Stimulated activated CD8-positive, alpha-beta memory T cell treated with anti-CD3 and anti-CD28 coated beads, Interleukin-12 subunit alpha, Interleukin-12 subunit beta, amount 100 ng/mL, for 1 hour (primary cell): ENCODE results near the gene TENM4.

Experiments
- DNase-seq: peaks from one replicate; pipeline ENCODE4 v3.0.0-alpha.2; 2020; ENCODE audit warnings: low read depth

The TENM4 gene

DNA sequence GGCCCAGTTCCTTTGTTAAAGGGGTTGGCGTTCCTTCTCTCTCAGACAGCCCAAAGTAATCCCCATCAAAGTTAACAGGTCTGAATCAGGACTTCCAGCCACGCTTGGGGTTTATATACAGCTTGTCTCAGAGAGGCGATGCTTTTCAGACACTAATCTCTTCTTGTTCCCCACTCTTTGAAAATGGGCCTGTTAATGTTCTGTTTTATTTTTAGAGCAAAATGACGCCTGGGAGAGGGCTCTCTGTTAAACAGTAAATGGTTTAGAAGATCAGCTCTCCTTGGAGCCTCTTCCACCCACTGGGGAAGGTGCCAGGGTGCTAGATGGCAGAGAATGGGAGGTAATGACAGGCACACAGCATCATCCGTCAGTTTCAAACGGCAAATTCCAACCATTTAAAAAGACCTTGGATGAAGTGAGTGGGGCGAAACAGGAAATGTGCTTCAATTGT lies 630.2 kb downstream of the TENM4 start:
- DNase-seq, result no peak

DNA sequence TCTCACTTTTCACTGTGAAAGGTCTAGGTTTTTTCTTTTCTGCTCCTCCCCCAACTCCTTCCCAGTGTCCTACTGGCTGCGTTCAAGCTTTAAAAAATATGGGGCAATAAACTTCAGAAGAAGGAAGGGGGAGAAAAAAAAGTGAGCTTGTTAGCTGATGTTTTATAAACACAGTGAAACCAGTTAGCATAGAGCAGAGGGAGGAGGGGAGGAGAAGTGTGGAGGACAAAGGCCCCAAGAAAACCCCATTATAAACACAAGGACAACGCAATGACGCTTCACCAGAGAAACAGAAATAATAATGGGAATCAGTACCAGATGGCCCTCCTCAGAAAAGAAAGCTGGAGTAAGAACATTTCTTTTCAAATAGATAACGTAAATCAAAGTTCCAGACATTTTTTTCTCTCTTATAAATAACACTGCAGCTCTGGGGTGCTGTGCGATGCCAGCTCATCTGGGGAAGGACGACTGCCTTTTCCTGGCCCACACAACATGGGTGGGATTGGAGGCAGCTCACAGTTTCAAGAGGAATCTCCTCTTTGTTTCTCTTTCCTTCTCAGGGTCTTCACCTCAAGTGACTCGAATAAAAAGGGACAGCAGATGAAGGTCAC lies 630.8 kb downstream of the TENM4 start:
- no peak for DNase-seq

DNA sequence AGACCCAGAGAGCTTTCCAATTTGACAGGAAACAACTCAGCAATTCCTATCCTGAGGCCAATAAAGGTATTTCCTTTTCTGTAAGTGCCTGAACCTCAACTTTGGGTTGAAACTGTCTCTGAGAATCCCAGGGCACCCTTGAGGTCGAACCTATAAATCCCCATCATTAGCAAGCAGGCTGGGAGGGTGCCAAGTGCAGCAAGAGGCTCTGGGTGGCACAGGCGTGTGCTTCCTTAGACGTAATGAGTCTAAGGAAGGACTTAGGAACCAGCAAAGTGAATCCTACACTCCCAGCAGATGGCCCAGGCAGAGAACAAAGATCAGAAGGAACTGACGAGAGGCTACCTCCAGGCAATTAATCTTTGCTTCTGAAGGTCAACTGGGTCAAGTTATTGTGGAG lies 631.9 kb downstream of the TENM4 start:
- no peak for DNase-seq

DNA sequence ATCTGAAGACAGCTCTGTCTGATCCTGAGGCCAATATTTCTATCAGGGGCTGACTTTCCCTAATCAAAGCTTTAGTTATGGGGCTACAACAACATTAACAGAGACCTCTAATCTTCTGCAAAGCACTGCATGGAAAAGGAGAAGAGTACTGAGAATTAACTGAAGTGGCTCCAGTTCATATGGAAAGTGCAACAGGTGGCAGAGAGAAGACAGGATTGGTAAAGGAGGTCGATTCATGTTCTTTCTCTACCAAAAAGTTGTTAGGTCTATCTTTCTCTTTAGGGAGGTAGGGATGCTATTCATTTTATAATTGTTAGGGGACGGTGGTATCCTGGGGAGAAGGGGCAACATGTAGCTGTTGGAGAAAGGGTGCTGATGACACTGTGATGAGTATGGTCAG lies 633.5 kb downstream of the TENM4 start:
- no peak for DNase-seq

DNA sequence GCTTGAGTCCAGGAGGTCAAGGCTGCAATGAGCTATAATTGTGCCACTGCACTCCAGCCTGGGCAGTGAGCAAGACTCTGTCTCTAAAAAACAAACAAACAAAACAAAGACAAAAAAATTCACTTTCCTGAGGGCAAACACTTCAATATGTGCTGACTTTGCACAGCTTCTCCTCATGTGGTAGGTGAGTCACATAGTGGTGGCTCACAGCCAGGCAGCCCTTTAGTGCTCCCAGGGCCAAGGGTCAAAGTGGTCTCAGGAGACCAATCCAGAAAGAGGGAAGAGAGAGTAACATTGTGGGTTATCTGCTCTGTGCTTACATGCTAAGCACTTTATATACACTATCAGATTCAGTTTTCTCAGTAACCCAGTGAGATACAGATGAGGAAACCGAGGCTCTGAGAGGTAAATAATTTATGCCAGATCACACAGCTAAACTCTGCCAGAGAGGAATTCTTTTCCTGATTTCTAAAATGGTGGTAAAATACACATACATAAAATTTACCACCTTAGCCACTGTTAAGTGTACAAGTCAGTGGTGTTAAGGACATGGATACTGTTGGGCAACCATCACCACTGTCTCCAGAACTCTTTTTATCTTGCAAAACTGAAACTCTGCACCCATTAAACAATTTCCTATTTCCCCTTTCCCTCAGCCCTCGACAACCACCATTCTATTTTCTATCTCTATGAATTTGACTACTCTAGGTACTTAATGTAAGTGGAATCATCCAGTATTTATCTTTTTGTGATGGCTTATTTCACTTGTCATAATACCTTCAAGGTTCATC lies 634.4 kb downstream of the TENM4 start:
- no peak for DNase-seq

DNA sequence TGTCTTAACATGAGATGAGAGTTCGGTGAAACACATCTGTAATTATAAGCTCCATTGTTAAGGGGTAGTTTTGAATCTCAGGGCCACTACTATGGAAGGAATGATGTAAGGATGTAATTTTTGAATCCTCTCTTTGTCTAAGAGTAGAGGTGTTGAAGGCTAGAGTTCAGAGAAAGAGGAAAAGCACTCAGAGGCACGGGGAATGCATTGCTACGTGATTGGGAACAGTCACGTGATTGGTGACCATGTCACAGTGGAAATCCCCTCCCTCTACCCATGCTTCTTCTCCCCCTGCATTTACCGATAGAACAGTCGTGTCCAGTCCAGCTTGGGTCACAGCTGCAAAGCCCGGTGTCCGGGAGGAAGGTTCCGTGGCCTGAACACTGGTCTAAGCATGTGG lies 635.8 kb downstream of the TENM4 start:
- DNase-seq, result no peak

DNA sequence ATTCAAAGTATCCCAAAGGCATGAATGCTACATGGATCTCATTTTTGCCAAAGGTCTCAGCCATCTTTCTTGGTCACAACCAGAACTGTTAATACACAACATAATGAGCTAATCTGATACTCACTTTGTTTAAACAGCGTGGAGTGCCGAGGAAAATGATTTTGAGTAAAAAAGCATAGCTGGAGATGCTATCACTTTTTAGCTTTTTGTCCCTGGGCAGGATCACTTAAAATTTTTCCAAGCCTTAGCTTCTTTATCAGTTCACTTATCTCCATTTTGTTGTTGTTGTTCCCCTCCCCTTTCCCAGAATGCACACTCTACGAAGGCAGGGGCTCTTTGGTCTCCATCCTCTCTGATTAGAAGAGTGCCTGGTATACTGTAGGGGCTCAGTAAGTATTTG lies 636.8 kb downstream of the TENM4 start:
- no peak for DNase-seq

DNA sequence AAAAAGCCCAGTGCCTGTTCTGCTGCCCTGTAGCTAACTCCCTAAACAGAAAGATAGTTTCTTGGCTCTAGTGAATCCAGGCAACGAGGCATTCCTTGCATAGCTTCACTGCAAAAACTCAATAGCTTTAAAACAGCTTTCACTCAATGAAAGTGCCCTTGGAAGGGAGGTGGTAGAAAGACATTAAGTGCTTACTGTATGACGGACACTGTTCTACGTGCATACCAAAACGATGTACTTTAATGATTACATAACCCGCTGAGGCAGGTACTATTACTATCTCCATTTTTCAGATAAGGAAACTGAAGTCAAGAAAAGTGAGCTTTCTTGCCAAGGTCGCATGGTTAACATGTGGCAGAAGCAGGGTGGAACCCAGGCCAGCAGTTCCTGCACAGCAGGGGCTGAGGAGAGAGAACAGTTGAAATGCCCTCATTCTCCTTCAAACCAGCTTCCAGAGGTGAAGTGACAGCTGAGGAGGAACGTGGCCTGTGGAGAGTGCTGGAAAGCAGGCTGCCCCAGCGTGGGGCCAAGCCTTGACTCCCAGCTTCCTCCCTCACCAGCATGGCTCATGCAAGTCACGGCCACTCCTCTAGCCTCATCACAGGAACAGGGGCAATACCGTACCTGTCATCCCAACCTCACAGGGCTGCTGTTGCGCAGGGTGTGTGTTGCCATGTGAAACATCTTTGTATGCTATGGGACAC lies 638.6 kb downstream of the TENM4 start:
- DNase-seq, result no peak

DNA sequence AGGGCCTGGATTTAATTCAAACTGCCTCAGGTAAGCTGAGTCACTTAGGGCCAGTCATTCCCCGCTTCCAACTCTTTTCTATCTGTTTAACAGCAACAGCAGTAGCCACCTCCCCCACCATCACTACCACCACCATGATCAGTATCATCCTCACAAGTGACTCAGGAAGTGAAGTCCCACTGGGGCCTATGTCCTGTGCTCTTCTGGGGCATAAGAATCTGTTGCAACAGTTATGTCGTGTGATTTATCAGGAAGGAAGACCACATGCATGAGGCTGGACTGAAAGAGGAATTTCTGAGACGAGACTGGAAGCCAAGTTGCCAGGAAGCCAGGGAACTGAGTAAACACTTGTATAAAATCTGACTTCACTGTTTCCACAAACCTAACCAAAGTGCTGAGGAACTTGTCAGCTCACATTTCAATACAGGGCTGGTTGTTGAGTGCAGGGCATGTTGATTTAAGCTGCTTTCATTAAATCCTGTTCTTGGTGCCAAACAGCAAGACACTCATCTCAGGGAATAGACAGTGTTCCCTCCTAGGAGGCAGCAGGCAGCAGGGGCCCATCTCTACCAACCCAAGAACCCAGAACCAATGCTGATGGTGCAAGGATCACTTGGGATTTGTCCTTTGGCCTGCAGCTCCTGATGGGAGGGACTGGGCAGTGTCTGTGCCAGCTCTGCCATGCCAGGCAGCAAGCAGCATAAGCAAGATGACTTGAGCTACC lies 639.5 kb downstream of the TENM4 start:
- no peak for DNase-seq

DNA sequence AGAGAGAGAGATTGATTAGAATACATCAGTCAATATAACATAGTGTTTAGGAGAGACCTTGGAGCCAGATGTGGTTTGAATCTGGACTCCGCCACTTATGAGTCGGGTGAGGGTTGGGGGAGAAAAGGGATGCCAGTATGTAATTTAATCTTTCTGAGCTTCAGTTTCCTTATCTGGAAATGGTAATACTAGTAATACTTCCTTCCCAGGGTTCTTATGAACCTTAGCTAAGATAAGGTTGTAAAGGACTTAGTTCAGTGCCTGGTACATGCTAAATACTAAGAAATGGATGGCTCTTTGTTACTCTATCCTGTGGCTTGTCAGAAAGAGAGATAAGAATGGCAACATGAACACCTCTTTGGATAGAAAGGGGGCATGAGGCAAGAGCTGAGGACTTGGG lies 640.1 kb downstream of the TENM4 start:
- DNase-seq, result no peak

DNA sequence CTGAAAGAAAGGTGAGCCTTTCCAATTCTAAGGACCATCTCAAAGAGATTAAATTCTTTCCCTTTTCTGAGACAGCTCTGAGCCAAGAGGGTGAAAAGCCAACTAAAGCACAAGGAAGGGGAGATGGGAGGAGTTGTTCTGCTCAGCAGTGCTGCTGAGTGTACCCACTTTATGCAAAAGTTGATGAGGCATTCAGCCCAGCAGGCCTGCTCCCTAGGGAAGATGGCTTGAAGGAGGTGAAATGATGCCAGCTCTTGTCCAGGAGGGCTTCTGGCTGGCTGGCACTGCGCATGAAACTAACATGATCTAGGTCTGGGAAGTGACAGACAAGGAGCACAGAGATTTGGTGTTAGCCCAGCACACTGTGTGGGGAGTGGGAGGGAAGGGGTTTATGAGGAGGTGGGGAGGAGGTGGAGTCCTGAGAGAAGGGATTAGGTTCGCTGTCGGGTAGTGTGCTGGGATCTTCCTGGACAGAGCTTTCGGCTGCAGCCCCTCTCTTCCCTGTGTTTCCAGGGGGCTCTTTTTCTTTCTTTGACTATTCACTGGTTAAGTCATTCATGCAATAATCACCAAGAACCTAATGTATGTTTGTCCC lies 640.6 kb downstream of the TENM4 start:
- DNase-seq, result no peak

DNA sequence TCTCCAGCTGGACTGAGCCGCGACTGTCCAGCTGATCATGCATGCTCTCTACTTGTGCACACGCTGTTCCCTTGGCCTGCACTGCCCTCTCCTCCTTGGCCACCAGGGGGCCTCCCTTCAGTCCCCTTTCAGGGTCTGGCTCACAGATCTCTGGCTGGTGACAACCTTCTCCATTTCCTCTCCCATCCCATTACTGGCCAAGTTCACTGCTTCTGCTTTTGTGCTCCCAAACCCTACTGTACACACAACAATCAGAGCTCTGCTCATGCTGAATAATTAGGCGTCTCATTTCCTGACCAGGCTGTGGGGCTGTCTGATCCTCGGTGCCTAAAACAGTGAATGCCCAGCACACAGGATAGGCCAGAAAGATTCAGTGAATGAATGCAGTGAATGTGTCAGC lies 642.2 kb downstream of the TENM4 start:
- DNase-seq, result no peak

DNA sequence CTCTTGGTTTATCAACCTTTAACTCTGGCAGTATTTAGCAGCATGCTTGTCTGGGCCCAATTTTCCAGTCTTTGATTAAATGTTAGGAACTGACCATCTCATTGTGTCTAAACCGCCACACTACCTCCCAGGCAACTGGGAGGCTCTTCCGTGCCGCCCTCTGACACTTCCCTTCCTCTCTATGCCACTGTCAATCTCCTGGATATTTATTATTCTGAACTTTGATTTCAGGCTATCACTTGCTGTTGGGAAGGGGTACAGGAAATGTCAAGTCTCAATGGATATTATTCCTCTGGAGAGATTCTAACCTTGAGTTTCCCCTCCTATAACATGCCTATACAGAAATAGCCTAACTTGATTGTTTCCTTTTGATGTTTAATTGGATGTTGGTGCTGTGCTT lies 643.3 kb downstream of the TENM4 start:
- DNase-seq, result no peak

DNA sequence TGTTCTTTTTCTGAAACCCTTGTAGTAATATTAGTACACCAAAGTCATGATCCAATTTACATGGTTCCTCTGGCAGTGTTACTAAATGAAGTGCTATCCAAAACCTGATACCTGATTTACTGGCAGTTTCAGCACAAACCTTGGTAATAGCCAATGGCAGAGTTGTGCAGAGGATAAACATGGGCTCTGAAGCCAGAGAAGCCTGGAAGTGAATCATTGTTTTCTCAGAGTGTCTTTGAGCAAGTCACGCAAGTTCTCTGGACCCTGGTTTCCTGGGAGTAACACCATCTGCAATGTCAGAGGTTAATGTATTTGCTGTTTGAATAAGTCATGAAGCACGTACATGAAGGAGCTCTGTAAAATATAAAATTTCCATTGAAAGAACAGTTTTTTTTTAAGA lies 643.9 kb downstream of the TENM4 start:
- DNase-seq, result no peak

DNA sequence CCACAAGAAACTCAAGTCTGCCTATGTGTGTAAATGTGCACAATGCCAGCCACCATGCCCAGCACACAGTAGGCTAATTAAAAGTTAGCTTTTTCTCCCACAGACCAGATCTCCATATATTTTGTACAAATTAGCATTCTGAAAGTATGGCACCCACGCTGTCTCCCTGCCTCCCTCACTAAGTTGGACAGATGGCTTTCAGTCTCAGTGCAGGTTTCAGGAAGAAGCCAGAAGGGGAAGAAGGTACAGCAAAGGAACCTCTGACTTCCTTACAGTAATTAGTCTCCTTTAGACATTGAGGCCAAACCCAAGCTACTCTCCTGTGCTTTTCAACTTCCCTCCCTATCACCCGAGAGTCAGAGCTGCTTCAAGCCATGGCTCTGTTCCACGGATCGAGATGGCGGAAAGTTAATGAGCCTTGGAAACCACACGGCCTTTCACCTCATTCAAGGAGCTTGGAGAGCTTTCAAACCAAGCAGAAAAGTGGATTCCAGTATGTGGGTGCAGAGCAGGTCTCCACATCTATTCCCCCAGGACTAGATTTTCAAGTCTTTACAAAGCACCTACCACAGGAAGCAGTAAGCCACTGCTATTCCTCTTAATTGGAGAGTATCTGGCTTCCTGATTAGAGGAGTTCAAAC lies 645.1 kb downstream of the TENM4 start:
- DNase-seq, result no peak

DNA sequence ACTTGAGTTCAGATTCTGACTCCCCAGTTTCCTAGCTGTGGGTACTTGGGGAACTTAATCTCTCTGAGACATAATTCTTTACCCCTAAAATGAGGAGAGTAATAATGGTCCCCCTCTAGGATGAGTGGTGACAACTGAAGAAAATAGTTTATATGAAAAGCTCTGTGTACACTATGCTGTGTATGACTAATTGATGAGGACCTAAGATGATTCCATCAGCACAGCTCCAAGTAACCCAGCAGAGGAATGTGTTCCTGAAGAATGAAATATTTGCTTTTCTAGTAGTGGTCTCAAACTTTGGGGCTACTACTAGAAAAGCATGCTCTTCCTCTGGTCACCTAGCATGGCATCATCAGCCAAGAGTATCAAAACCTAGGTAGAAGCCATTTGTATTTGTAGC lies 648.9 kb downstream of the TENM4 start:
- DNase-seq, result no peak

DNA sequence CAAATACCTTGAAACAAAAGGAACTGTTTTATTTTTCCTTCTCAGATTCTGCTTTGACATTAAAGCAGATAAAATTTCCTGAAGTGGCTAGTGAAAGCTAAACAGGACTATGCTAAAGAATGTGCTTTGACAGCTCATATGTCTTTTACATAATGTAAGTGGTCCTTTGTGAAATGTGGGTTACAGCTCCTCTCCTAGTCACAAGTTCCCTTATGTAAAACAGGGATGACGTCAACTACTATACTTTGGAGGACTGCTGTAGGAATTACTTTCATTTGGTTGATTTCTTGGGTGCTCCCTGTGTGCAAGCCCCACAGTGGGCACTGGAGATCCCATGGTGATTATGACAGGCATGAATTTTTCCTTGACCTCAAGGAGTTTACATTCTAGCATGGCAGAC lies 649.6 kb downstream of the TENM4 start:
- DNase-seq, result no peak

DNA sequence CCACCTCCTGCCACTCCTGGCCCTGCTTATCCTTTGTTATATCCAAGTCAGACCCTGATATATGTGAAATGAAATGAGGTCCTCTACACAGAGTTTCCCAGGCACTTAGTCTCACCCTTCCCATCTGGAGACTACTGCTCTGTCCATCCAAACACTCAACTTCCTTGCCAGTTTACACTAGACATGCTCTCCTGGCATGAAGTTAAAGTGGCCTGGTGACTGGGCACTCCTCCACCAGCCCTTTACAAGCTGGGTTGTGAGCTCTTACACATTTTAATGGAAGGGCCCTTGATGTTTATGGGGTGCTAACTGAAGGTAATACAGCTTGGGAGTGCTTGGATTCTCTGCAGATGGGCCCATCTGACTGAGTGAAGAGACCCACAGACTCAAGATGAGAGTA lies 650.0 kb downstream of the TENM4 start:
- no peak for DNase-seq

DNA sequence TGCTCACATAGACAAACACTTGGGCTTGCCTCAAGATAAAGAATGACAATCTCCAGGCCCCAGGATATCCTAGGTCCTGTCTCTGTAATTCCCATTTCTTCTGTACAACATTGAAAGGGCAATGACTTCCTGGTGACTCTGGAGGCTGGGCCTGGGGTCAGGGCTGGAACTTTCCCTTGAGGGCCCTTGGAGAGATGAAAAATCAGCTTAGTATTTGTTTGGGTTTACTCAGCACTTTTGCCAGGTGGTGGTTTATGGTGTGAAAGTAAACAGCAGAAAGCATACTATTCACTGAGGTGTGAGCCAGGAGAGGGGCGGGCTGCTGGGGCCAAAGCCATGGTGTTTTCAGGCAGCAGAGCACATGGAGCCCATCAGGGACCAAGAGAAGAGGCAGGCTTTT lies 651.5 kb downstream of the TENM4 start:
- DNase-seq, result no peak

DNA sequence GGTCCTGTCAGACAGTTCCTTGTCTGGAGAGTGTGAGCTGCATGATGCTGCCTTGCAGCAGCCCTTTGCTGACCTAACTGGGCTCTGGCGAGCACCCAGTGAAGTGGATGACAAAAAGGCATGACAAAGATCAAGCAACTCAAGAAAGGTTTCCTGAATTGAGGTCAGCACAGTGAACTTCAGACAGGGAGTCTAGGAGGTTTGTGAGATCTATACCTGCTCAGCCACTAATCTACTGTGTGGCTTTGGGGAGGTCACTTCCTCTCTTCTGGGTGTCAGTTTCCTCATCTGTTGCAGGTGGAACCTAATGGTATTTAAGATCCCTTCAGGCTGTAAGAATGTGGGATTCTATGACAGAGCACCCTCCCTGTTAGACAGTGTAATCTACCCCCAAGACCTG lies 652.3 kb downstream of the TENM4 start:
- no peak for DNase-seq

DNA sequence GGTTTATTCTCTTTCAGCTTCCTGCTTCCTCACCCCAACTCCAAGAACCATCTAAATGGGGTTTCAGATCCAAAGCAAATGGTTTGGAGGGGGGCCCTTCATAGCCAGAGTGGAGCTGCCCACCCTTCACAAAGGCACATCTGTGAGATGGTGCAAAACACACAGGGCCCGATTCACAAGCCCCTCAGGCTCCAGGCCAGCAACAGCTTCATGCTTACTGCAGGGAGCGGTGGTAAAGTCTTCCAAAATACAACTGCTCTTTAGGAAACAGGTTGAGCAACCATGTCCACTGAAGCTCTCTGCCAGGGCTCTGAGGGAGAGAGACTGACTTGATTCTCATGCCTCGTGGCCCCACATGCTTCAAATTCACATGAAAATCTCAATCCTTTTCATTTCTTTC lies 653.1 kb downstream of the TENM4 start:
- no peak for DNase-seq

DNA sequence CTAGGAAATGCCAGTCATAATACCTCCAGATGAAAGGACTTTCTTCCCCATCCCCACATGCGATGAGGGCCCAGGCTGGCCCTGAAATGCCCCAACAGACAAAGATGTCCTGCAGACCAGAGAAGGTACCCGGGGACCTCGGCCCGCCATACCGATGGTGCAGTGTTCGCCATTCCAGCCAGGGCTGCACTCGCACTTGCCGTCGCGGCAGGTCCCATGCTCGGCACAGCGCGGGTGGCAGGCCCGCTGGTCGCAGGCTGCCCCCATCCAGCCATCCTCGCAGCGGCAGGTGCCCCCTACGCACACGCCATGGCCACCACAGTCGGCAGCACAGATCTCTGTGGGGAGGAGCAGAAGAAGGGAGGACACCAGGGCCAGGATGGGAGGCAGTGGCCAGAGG lies 654.1 kb downstream of the TENM4 start:
- DNase-seq, result no peak
